Measurements from ENCODE around the gene UTRN.

DNA sequence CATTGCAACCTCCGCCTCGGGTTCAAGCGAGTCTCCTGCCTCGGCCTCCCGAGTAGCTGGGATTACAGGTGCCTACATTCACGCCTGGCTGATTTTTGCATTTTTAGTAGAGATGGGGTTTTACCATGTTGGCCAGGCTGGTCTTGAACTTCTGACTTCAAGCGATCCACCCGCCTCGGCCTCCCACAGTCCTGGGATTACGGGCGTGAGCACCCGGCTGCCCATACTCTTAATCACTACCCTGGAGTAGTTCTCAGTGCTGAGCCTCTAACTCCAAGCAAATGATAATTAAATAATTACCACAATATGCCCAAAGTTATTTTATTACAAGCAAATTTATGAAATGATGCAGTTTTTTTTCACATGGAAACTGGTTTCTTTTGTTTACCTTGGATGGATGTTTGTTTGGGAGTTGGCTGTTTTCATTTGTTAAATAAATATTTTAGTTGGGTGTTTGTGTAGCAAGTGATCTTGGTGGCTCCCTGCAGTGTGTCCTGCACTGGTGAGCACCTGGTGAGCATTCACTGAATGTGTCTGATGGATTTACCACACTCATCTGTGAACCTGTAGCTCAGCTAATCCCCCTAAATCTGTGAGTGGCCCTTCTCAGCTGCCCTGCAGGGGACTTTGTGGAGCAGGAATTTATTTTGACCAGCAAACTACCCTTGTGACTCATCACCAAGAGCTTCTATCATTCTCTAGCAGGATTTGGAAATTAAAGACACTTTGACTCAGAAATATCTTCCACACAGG is 36.9 kb downstream of the UTRN start:
- TF ChIP-seq POLR2AphosphoS5 (IDR thresholded peaks at IDR 0.05) (peak; percentile 56), POLR2A (IDR thresholded peaks at IDR 0.05) (no peak)
- TF ChIP-seq, protein P1, sequence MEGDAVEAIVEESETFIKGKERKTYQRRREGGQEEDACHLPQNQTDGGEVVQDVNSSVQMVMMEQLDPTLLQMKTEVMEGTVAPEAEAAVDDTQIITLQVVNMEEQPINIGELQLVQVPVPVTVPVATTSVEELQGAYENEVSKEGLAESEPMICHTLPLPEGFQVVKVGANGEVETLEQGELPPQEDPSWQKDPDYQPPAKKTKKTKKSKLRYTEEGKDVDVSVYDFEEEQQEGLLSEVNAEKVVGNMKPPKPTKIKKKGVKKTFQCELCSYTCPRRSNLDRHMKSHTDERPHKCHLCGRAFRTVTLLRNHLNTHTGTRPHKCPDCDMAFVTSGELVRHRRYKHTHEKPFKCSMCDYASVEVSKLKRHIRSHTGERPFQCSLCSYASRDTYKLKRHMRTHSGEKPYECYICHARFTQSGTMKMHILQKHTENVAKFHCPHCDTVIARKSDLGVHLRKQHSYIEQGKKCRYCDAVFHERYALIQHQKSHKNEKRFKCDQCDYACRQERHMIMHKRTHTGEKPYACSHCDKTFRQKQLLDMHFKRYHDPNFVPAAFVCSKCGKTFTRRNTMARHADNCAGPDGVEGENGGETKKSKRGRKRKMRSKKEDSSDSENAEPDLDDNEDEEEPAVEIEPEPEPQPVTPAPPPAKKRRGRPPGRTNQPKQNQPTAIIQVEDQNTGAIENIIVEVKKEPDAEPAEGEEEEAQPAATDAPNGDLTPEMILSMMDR (IDR thresholded peaks at IDR 0.05), result no peak
